Right atrium auricular region (tissue), 2 donors: ENCODE measurements around the gene ACYP1. TPM values are rescaled to one million over a fixed set of nuclear protein-coding genes. Genes with fewer than 3 reads are reported as not detected.

Source experiments
- DNase-seq: peaks from one replicate; pipeline ENCODE4 v3.0.0-alpha.2; 2019; ENCODE audit warnings: low spot score
- H3K27ac ChIP-seq, 2 donors: fragments of 200-600 bp; sonication (generic); 1 replicate in 1 of 2; 2 replicates in 1 of 2; pipeline ENCODE4 v1.5.1; 2016 to 2019
- H3K27me3 ChIP-seq, 2 donors: fragments of 200-600 bp; sonication (generic); one replicate each; pipeline versions ENCODE4 v1.5.1 to v1.6.0; 2017 to 2019
- H3K36me3 ChIP-seq: fragments of 200-600 bp; sonication (generic); one replicate; pipeline ENCODE4 v1.5.1; 2016
- H3K4me1 ChIP-seq, 2 donors: fragments of 200-600 bp; sonication (generic); one replicate each; pipeline versions ENCODE4 v1.5.1 to v1.6.0; 2017 to 2019
- H3K4me3 ChIP-seq, 2 donors: fragments of 200-600 bp; sonication (generic); 1 replicate in 1 of 2; 2 replicates in 1 of 2; pipeline ENCODE4 v1.5.1; 2017 to 2019; ENCODE audit warnings: mild to moderate bottlenecking in 1 of 2, moderate library complexity in 1 of 2
- H3K9me3 ChIP-seq, 2 donors: fragments of 200-600 bp; sonication (generic); one replicate each; pipeline ENCODE4 v1.5.1; 2019
- total RNA-seq, 2 donors: library from RNA; depleted of rRNA; stranded (reverse); fragments of >200 nt; gene quantifications; one replicate each; pipeline ENCODE4 v1.1.0, GENCODE V29; 2016
- TF ChIP-seq, protein P1 (sequence below), 2 donors: fragments of 200-600 bp; sonication (generic); IDR thresholded peaks; one replicate each; pipeline ENCODE4 v1.5.1; 2019; ENCODE audit warnings: antibody characterized with exemption in 2 of 2

ACYP1 gene
- total RNA-seq, 2 donors from 2014 or later = 11.0 to 19.5 TPM

DNA sequence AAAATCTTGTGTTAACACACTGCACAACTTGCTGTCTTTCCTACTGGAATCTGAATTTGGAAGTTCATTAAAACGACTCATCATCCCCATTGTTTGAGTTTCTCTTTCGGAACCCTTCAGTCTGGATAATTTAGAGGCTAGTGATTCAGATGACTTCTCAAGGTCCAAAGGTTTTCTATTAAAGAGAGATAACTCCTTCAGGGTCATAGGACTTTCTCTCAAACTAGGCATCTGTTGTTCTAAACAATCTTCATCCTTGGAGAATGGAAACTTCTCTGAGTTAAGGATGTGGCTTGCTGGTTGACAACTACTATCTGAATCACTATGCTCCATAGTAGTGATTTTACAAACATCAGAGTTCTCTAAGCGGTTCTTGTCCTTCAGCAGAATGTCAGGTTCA is 16.9 kb downstream of the ACYP1 start:
- H3K27ac ChIP-seq = no peak overlapping the region
- peaks cover 0 to 26% of the 10 kb centered on the region in 2 donors for H3K4me1 ChIP-seq
- H3K4me3 ChIP-seq = no peak overlapping the region
- DNase-seq = no peak
- TF ChIP-seq, protein P1, sequence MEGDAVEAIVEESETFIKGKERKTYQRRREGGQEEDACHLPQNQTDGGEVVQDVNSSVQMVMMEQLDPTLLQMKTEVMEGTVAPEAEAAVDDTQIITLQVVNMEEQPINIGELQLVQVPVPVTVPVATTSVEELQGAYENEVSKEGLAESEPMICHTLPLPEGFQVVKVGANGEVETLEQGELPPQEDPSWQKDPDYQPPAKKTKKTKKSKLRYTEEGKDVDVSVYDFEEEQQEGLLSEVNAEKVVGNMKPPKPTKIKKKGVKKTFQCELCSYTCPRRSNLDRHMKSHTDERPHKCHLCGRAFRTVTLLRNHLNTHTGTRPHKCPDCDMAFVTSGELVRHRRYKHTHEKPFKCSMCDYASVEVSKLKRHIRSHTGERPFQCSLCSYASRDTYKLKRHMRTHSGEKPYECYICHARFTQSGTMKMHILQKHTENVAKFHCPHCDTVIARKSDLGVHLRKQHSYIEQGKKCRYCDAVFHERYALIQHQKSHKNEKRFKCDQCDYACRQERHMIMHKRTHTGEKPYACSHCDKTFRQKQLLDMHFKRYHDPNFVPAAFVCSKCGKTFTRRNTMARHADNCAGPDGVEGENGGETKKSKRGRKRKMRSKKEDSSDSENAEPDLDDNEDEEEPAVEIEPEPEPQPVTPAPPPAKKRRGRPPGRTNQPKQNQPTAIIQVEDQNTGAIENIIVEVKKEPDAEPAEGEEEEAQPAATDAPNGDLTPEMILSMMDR (IDR thresholded peaks at IDR 0.05) = no peak
- H3K9me3 ChIP-seq = no peaks in the 10 kb centered on the region
- peaks cover 3% of the 10 kb centered on the region for H3K36me3 ChIP-seq
- H3K27me3 ChIP-seq = no peaks in the 10 kb centered on the region

GRCh38 chr14:75046275-75046674 is 17.5 kb downstream of the ACYP1 start:
- no peak for DNase-seq
- peaks cover 9% of the 10 kb centered on the region for H3K36me3 ChIP-seq
- H3K27me3 ChIP-seq = no peaks in the 10 kb centered on the region
- no peak overlapping the region for H3K27ac ChIP-seq
- H3K4me1 ChIP-seq = peaks cover 0 to 26% of the 10 kb centered on the region in 2 donors
- TF ChIP-seq, protein P1 (IDR thresholded peaks at IDR 0.05) = no peak
- no peak overlapping the region for H3K4me3 ChIP-seq
- H3K9me3 ChIP-seq = no peaks in the 10 kb centered on the region

GRCh38 chr14:75044752-75045151 is 19.1 kb downstream of the ACYP1 start:
- TF ChIP-seq, protein P1 (IDR thresholded peaks at IDR 0.05) = no peak
- Histone ChIP-seq H3K27ac (no peak overlapping the region), H3K4me1 (peaks cover 0 to 16% of the 10 kb centered on the region in 2 donors), H3K4me3 (no peak overlapping the region), H3K9me3 (no peaks in the 10 kb centered on the region), H3K27me3 (no peaks in the 10 kb centered on the region), H3K36me3 (peaks cover 20% of the 10 kb centered on the region)
- DNase-seq = no peak

- DNase-seq = no peak
- no peak overlapping the region for H3K27ac ChIP-seq
- peaks cover 0 to 13% of the 10 kb centered on the region in 2 donors for H3K4me1 ChIP-seq
- H3K9me3 ChIP-seq = no peaks in the 10 kb centered on the region
- H3K36me3 ChIP-seq = peaks cover 20% of the 10 kb centered on the region
- no peaks in the 10 kb centered on the region for H3K27me3 ChIP-seq
- TF ChIP-seq, protein P1 (IDR thresholded peaks at IDR 0.05) = no peak
- no peak overlapping the region for H3K4me3 ChIP-seq
These were observed 19.5 kb downstream of the ACYP1 start for GRCh38 chr14:75044322-75044721.

DNA sequence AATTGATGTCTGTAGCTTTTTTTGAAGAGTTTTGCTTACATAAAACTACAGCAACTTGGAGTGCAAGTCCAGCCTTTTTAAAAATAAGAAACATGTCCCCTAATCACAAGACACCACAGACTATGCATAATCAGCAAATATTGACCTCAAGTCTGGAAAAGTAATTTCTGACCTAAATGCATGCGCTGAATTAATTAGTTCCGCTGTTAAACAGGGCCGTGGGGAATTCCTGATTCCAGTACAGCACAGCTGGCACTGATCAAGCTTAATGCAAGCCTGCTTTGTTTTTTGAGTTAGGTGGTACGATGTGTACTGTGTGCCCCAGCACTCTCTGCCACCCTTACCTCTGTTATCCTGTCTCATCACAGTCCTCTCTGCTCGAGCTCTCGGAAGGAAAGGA is 21.8 kb downstream of the ACYP1 start:
- Histone ChIP-seq H3K4me1 (peaks cover 0 to 4% of the 10 kb centered on the region in 2 donors), H3K36me3 (peaks cover 39% of the 10 kb centered on the region), H3K27me3 (no peaks in the 10 kb centered on the region), H3K27ac (no peak overlapping the region), H3K4me3 (no peak overlapping the region), H3K9me3 (no peaks in the 10 kb centered on the region)
- no peak for DNase-seq
- TF ChIP-seq, protein P1 (IDR thresholded peaks at IDR 0.05) = no peak

DNA sequence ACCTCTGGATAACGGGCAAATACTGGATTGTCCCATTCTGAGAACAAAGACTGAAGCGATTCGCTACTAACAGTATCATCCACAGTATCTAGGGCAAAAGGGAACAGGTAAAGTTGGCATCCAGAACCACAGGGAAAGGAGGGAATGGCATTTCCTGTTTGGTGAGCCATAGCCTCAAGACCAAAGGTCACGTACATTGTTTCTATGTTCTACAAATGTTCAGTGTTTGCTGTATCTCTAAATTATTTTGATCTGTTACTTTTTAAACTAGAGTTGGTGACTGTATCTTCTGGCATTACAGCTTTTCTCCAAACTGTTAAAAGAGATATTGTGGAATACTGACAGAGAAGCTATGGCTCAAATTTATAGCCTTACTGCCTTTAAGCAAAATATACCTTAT is 22.2 kb downstream of the ACYP1 start:
- no peak overlapping the region for H3K27ac ChIP-seq
- H3K4me3 ChIP-seq = no peak overlapping the region
- H3K36me3 ChIP-seq = peaks cover 39% of the 10 kb centered on the region
- no peaks in the 10 kb centered on the region for H3K9me3 ChIP-seq
- TF ChIP-seq, protein P1 (IDR thresholded peaks at IDR 0.05) = no peak
- no peaks in the 10 kb centered on the region for H3K27me3 ChIP-seq
- no peak for DNase-seq
- H3K4me1 ChIP-seq = peaks cover 0 to 4% of the 10 kb centered on the region in 2 donors
